A673 (cell line): Measurements from ENCODE around the gene RGS6.

Experiments
- CTCF ChIP-seq: fragments of 300-800, 200-600 bp; sonication (generic); conservative IDR thresholded peaks from 2 replicates; pipeline ENCODE4 v1.5.1; 2017; ENCODE audit warnings: low read depth, mild to moderate bottlenecking, antibody characterized with exemption, low read length, moderate library complexity, mixed read lengths
- EZH2 ChIP-seq: fragments of 200-600 bp; sonication (generic); IDR thresholded peaks from 2 replicates; pipeline ENCODE4 v1.6.1; 2017; ENCODE audit warnings: borderline replicate concordance, low read depth, mild to moderate bottlenecking, mixed read lengths, antibody characterized with exemption, low read length; ENCODE audit not compliant: poor library complexity, severe bottlenecking

GRCh38 chr14:72588521-72588920 is 656.3 kb downstream of the RGS6 start:
- TF ChIP-seq CTCF (no peak), EZH2 (no peak)
